ENCODE results near the gene ZNF862. TPM values are rescaled to one million over a fixed set of nuclear protein-coding genes. Genes with fewer than 3 reads are reported as not detected.

The ZNF862 gene
- total and polyA plus RNA-seq, 10 of the 15 experiments (the other 5 are each of a cell fraction or from before 2014, with no cell fraction given), result 0.49 to 7.7 (median 3.5) TPM

DNA sequence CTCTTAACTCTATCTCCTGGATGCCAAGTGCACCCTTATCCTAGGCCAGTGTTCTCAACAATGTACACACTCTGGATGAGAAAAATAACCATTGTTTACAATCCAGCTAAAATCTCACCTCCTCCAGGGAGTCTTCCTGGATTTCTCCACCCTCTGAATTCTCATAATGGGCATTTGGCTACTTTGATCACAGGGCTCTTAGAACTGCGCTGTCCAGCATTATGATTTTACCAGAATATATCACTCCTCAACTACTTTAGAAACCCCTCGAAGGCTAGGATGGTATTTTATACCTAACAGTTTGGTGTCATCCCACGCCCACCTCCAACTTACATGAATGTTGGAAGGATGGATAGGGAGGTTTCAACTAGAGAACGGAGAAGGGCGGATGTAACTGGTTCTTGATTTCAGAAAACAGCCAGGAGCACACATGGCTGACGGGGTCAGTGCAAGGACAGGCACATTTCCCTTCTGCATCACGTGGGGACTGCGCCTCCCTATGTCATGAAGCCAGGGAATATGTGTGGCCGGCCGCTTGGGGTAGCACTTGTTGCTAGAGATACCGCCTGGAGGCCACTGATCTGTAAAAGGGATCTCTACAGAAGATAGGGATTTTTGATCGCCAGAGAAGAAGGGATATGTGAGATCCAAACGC, 34.4 kb downstream of the ZNF862 start:
- peak overlapping the region; percentile 68 for H3K27ac ChIP-seq (ENCODE audit: control insufficient read depth, insufficient read depth)
- ChIA-PET CTCF (interaction anchor here (1.1 kb wide), 1 partner anchor 12 kb away, joined by 3 read pairs; no protein-coding TSS in a partner anchor), POLR2A (interaction anchor here (1.6 kb wide), 1 partner anchor 33 kb away, joined by 7 read pairs; no protein-coding TSS in a partner anchor), RAD21 (ENCODE audit: unreplicated experiment) (no interaction called here), SMC1A (ENCODE audit: uncharacterized antibody, unreplicated experiment) (no interaction called here)
- peak overlapping the region; percentile 79 for H3K9ac ChIP-seq (ENCODE audit: control insufficient read depth, insufficient read depth, low read length)
- WGBS (ENCODE audit: insufficient coverage, insufficient replicate concordance, low lambda C conversion rate, missing lambda C conversion rate), result 31% methylated on average over 13 of the region's 13 CpGs
- intact Hi-C loops (cut with micrococcal nuclease; ENCODE audit: unreplicated experiment), result no loop called here
- H3K4me3 ChIP-seq, result peak overlapping the region; percentile 76
- in situ Hi-C loops (cut with MboI), result no loop called here
- peak; percentile 52 for FAIRE-seq
- BruUV-seq (replicated peaks), result no TSS peak
- H3K36me3 ChIP-seq (ENCODE audit: control insufficient read depth in 2 of 2, insufficient read depth in 2 of 2, low read length in 1 of 2), result no peaks in the 10 kb centered on the region
- peaks cover 7% of the 10 kb centered on the region for H3K79me2 ChIP-seq (ENCODE audit: control insufficient read depth, insufficient read depth, low read length)
- H2AFZ ChIP-seq (ENCODE audit: control insufficient read depth, low read depth, low read length), result peak overlapping the region; percentile 96
- H4K20me1 ChIP-seq (ENCODE audit: control insufficient read depth, insufficient read depth), result no peaks in the 10 kb centered on the region
- H3K27me3 ChIP-seq (replicated peaks in 1 of 2; ENCODE audit: control insufficient read depth in 2 of 2, insufficient read depth in 2 of 2, low read length in 1 of 2), result no peaks in the 10 kb centered on the region
- H3K4me1 ChIP-seq (ENCODE audit: control insufficient read depth, insufficient read depth, low read length), result peaks cover 51% of the 10 kb centered on the region
- no peak for DNase-seq (ENCODE audit: low read depth, low spot score)
- H3K4me2 ChIP-seq (ENCODE audit: control insufficient read depth, insufficient read depth), result peak overlapping the region; percentile 91
- TF ChIP-seq ASH2L (IDR thresholded peaks at IDR 0.05; ENCODE audit: borderline replicate concordance, low read depth) (no peak), RAD51 (IDR thresholded peaks at IDR 0.05) (peak; percentile 61; the same call in 1 of the 2 replicates), MTA2 (IDR thresholded peaks at IDR 0.05; ENCODE audit: low read depth) (no peak), YY1 (IDR thresholded peaks at IDR 0.05; ENCODE audit: low read depth, low read length) (0 out of 2 replicates have a peak, but pooled peaks have one; percentile 3), KLF5 (IDR thresholded peaks at IDR 0.05; ENCODE audit: partially characterized antibody) (no peak), NFXL1 (IDR thresholded peaks at IDR 0.05; ENCODE audit: borderline replicate concordance) (no peak), ZNF207 (IDR thresholded peaks at IDR 0.05; ENCODE audit: borderline replicate concordance) (no peak), SUZ12 (IDR thresholded peaks at IDR 0.05; ENCODE audit: unreplicated experiment) (no peak), CTCF (IDR thresholded peaks at IDR 0.05 in 2 of 3, conservative IDR thresholded peaks at IDR 0.05 in 1 of 3; ENCODE audit: control insufficient read depth in 2 of 3, extremely low read depth in 1 of 3, insufficient read depth in 1 of 3, low read depth in 3 of 3, low read length in 3 of 3) (0 out of 6 replicates have a peak, but pooled peaks of 1 of the 3 experiments have one; percentile 2), BHLHE40 (IDR thresholded peaks at IDR 0.05; ENCODE audit: borderline replicate concordance in 1 of 2, low read depth in 2 of 2, low read length in 1 of 2) (0 out of 4 replicates have a peak, but pooled peaks of 1 of the 2 experiments have one; percentile 27)
- TF ChIP-seq, protein P1, sequence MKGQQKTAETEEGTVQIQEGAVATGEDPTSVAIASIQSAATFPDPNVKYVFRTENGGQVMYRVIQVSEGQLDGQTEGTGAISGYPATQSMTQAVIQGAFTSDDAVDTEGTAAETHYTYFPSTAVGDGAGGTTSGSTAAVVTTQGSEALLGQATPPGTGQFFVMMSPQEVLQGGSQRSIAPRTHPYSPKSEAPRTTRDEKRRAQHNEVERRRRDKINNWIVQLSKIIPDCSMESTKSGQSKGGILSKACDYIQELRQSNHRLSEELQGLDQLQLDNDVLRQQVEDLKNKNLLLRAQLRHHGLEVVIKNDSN (IDR thresholded peaks at IDR 0.05; ENCODE audit: borderline replicate concordance, extremely low read length, insufficient read depth, low read depth, low read length), result peak; percentile 76
- TF ChIP-seq, protein P2, sequence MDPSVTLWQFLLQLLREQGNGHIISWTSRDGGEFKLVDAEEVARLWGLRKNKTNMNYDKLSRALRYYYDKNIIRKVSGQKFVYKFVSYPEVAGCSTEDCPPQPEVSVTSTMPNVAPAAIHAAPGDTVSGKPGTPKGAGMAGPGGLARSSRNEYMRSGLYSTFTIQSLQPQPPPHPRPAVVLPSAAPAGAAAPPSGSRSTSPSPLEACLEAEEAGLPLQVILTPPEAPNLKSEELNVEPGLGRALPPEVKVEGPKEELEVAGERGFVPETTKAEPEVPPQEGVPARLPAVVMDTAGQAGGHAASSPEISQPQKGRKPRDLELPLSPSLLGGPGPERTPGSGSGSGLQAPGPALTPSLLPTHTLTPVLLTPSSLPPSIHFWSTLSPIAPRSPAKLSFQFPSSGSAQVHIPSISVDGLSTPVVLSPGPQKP (IDR thresholded peaks at IDR 0.05; ENCODE audit: low read depth, low read length), result no peak
- TF ChIP-seq, protein P3, sequence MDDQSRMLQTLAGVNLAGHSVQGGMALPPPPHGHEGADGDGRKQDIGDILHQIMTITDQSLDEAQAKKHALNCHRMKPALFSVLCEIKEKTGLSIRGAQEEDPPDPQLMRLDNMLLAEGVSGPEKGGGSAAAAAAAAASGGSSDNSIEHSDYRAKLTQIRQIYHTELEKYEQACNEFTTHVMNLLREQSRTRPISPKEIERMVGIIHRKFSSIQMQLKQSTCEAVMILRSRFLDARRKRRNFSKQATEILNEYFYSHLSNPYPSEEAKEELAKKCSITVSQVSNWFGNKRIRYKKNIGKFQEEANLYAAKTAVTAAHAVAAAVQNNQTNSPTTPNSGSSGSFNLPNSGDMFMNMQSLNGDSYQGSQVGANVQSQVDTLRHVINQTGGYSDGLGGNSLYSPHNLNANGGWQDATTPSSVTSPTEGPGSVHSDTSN (IDR thresholded peaks at IDR 0.05; ENCODE audit: insufficient replicate concordance, low read depth, low read length), result no peak
- peak; percentile 7; the same call in 2 of the 3 replicates for ATAC-seq
- H3K9me3 ChIP-seq (replicated peaks; ENCODE audit: control insufficient read depth, insufficient read depth, low read length), result no peaks in the 10 kb centered on the region

Measured in GM12878 (cell line).